Measurements from ENCODE around the gene ZNF117. TPM values are rescaled to one million over a fixed set of nuclear protein-coding genes. Genes with fewer than 3 reads are reported as not detected.

Gene ZNF117
- total RNA-seq, 2 donors from 2014 or later: 32.4 to 40.6 TPM

- Mint-ChIP-seq H3K27ac (no peak overlapping the region), H3K4me3 (no peak overlapping the region), H3K4me1 (no peaks in the 10 kb centered on the region), H3K36me3 (ENCODE audit: low read depth) (peaks cover 68% of the 10 kb centered on the region), H3K27me3 (ENCODE audit: insufficient read depth) (no peaks in the 10 kb centered on the region), H3K9me3 (peaks cover 82% of the 10 kb centered on the region)
- H3K9ac ChIP-seq (ENCODE audit: extremely low read depth, low read length, poor library complexity, severe bottlenecking): no peak overlapping the region
- DNase-seq: no peak
- WGBS, 2 experiments (ENCODE audit: insufficient coverage in 1 of 2, insufficient read length in 1 of 2): 92 to 94% methylated on average over 3 to 5 of the region's 5 CpGs
- no peak for TF ChIP-seq CTCF (conservative IDR thresholded peaks at IDR 0.05)
- no peaks in the 10 kb centered on the region for H3K4me1 ChIP-seq (ENCODE audit: control insufficient read depth, insufficient read depth, low read length)
- peaks cover 89% of the 10 kb centered on the region for H3K9me3 ChIP-seq (ENCODE audit: control insufficient read depth, low read length)
- peak overlapping the region; percentile 52 for H3K4me3 ChIP-seq (ENCODE audit: low read length)
- H3K27ac ChIP-seq (ENCODE audit: low read depth, low read length): no peak overlapping the region
- H3K36me3 ChIP-seq (ENCODE audit: control insufficient read depth, insufficient read depth, low read length): peaks cover 59% of the 10 kb centered on the region
- no peaks in the 10 kb centered on the region for H3K27me3 ChIP-seq (ENCODE audit: control insufficient read depth, insufficient read depth, low read length, poor library complexity, severe bottlenecking)
Observed at GRCh38 chr7:64978497-64979203, 12.2 kb downstream of the ZNF117 start.

- H3K9ac ChIP-seq (ENCODE audit: extremely low read depth, low read length, poor library complexity, severe bottlenecking): no peak overlapping the region
- DNase-seq: no peak
- H3K36me3 ChIP-seq (ENCODE audit: control insufficient read depth, insufficient read depth, low read length): no peaks in the 10 kb centered on the region
- Mint-ChIP-seq H3K36me3 (ENCODE audit: low read depth) (no peaks in the 10 kb centered on the region), H3K9me3 (peaks cover 40% of the 10 kb centered on the region), H3K4me1 (no peaks in the 10 kb centered on the region), H3K27ac (no peak overlapping the region), H3K27me3 (ENCODE audit: insufficient read depth) (no peaks in the 10 kb centered on the region), H3K4me3 (no peak overlapping the region)
- H3K27me3 ChIP-seq (ENCODE audit: control insufficient read depth, insufficient read depth, low read length, poor library complexity, severe bottlenecking): no peaks in the 10 kb centered on the region
- peaks cover 21% of the 10 kb centered on the region for H3K9me3 ChIP-seq (ENCODE audit: control insufficient read depth, low read length)
- no peaks in the 10 kb centered on the region for H3K4me1 ChIP-seq (ENCODE audit: control insufficient read depth, insufficient read depth, low read length)
- no peak for TF ChIP-seq CTCF (conservative IDR thresholded peaks at IDR 0.05)
- no peak overlapping the region for H3K27ac ChIP-seq (ENCODE audit: low read depth, low read length)
- no peak overlapping the region for H3K4me3 ChIP-seq (ENCODE audit: low read length)
Observed at GRCh38 chr7:64965594-64965993, 25.2 kb downstream of the ZNF117 start.

- Histone ChIP-seq H3K27ac (ENCODE audit: low read depth, low read length) (no peak overlapping the region), H3K9me3 (ENCODE audit: control insufficient read depth, low read length) (peaks cover 15% of the 10 kb centered on the region), H3K9ac (ENCODE audit: extremely low read depth, low read length, poor library complexity, severe bottlenecking) (no peak overlapping the region), H3K36me3 (ENCODE audit: control insufficient read depth, insufficient read depth, low read length) (no peaks in the 10 kb centered on the region), H3K4me1 (ENCODE audit: control insufficient read depth, insufficient read depth, low read length) (no peaks in the 10 kb centered on the region), H3K27me3 (ENCODE audit: control insufficient read depth, insufficient read depth, low read length, poor library complexity, severe bottlenecking) (no peaks in the 10 kb centered on the region), H3K4me3 (ENCODE audit: low read length) (peak overlapping the region; percentile 40)
- Mint-ChIP-seq H3K27ac (no peak overlapping the region), H3K4me3 (no peak overlapping the region), H3K27me3 (ENCODE audit: insufficient read depth) (peaks cover 2% of the 10 kb centered on the region), H3K9me3 (peaks cover 34% of the 10 kb centered on the region), H3K36me3 (ENCODE audit: low read depth) (peaks cover 2% of the 10 kb centered on the region), H3K4me1 (no peaks in the 10 kb centered on the region)
- no peak for TF ChIP-seq CTCF (conservative IDR thresholded peaks at IDR 0.05)
- WGBS, 2 experiments (ENCODE audit: insufficient coverage in 1 of 2, insufficient read length in 1 of 2): 74 to 82% methylated on average over 2 to 3 of the region's 3 CpGs
- DNase-seq: peak; percentile 65
Observed at GRCh38 chr7:64959072-64959747, 31.6 kb downstream of the ZNF117 start.

Measured in endodermal cell (in vitro differentiated cells).